GM12801 (cell line): Measurements from ENCODE around the gene TNNC2.

ENCODE experiments used
- CTCF ChIP-seq: IDR thresholded peaks from one replicate; pipeline ENCODE4 v1.5.1; 2011; ENCODE audit warnings: control low read depth; ENCODE audit not compliant: insufficient read length; ENCODE audit errors: extremely low read depth

The TNNC2 gene

GRCh38 chr20:45827030-45827652, at the start of gene TNNC2:
Gene TNNC2 (minus strand): TSS chr20:45827312. CDS start chr20:45827248, 64 bp downstream.
- TF ChIP-seq CTCF: no peak

- TF ChIP-seq CTCF: no peak
Measured at GRCh38 chr20:45874576-45874975, 47.5 kb upstream of the TNNC2 start.

- TF ChIP-seq CTCF: no peak
Measured at GRCh38 chr20:45873409-45874103, 46.4 kb upstream of the TNNC2 start.

- no peak for TF ChIP-seq CTCF
Measured at GRCh38 chr20:45872626-45873025, 45.5 kb upstream of the TNNC2 start.

GRCh38 chr20:45867819-45868176, 40.7 kb upstream of the TNNC2 start:
- TF ChIP-seq CTCF: no peak

- TF ChIP-seq CTCF: no peak
Measured at GRCh38 chr20:45867136-45867818, 40.2 kb upstream of the TNNC2 start.

GRCh38 chr20:45866454-45866853, 39.3 kb upstream of the TNNC2 start:
- no peak for TF ChIP-seq CTCF
